ENCODE data around the gene PIK3R6.
"Not testable (repeated sequence)": the region's sequence is repeated elsewhere in the genome, so short reads cannot be mapped to it uniquely, and the experiment has no call there.

Gene PIK3R6

GRCh38 chr17:8872705-8873435 lies 5.4 kb upstream of the PIK3R6 start:
- no peak for DNase-seq (ENCODE audit: low read depth)

GRCh38 chr17:8872036-8872704 lies 4.7 kb upstream of the PIK3R6 start:
- DNase-seq (ENCODE audit: low read depth), result no peak

- DNase-seq (ENCODE audit: low read depth), result no peak
Measured at GRCh38 chr17:8871081-8871581, 3.7 kb upstream of the PIK3R6 start.

GRCh38 chr17:8870406-8871040 lies 3.0 kb upstream of the PIK3R6 start:
- no peak for DNase-seq (ENCODE audit: low read depth)

- DNase-seq (ENCODE audit: low read depth), result no peak
Measured at GRCh38 chr17:8869114-8869815, 1.8 kb upstream of the PIK3R6 start.

- no peak for DNase-seq (ENCODE audit: low read depth)
Measured at GRCh38 chr17:8868529-8868951, 1.1 kb upstream of the PIK3R6 start.

- no peak for DNase-seq (ENCODE audit: low read depth)
Measured at GRCh38 chr17:8868092-8868491, 618 bp upstream of the PIK3R6 start.

- DNase-seq (ENCODE audit: low read depth), result no peak
Measured at GRCh38 chr17:8865811-8866210, 1.7 kb downstream of the PIK3R6 start.

- no peak for DNase-seq (ENCODE audit: low read depth)
Measured at GRCh38 chr17:8865385-8865784, 2.1 kb downstream of the PIK3R6 start.

GRCh38 chr17:8862213-8863056 lies 5.0 kb downstream of the PIK3R6 start:
- DNase-seq (ENCODE audit: low read depth), result no peak

GRCh38 chr17:8861495-8862181 lies 5.8 kb downstream of the PIK3R6 start:
- no peak for DNase-seq (ENCODE audit: low read depth)

GRCh38 chr17:8859804-8860430 lies 7.6 kb downstream of the PIK3R6 start:
- DNase-seq (ENCODE audit: low read depth), result no peak

- peak; percentile 23 for DNase-seq (ENCODE audit: low read depth)
Measured at GRCh38 chr17:8859027-8859803, 8.3 kb downstream of the PIK3R6 start.

- DNase-seq (ENCODE audit: low read depth), result peak; percentile 50
Measured at GRCh38 chr17:8857919-8858318, 9.6 kb downstream of the PIK3R6 start.

- DNase-seq (ENCODE audit: low read depth), result no peak
Measured at GRCh38 chr17:8856869-8857575, 10.5 kb downstream of the PIK3R6 start.

- DNase-seq (ENCODE audit: low read depth), result not testable (repeated sequence)
Measured at GRCh38 chr17:8856205-8856603, 11.3 kb downstream of the PIK3R6 start.

GRCh38 chr17:8855477-8856204 lies 11.8 kb downstream of the PIK3R6 start:
- no peak for DNase-seq (ENCODE audit: low read depth)

- DNase-seq (ENCODE audit: low read depth), result no peak
Measured at GRCh38 chr17:8851600-8851999, 15.9 kb downstream of the PIK3R6 start.

Measured in activated T-cell treated with anti-CD3 and anti-CD28 coated beads for 48 hours (primary cell).